Mammary epithelial cell (primary cell): ENCODE data around the gene DDX10.
"Not testable (repeated sequence)": the region's sequence is repeated elsewhere in the genome, so short reads cannot be mapped to it uniquely, and the experiment has no call there.

Experiments
- EZH2 ChIP-seq: IDR thresholded peaks from 2 replicates; pipeline ENCODE4 v1.6.1; 2012; ENCODE audit warnings: low read length, inconsistent platforms, borderline replicate concordance
- TF ChIP-seq, protein P1 (sequence below), 2 donors: IDR thresholded peaks in 1 of 2; conservative IDR thresholded peaks in 1 of 2; 2 replicates each; pipeline ENCODE4 v1.5.1; 2011 to 2012; ENCODE audit warnings: inconsistent platforms in 2 of 2, low read length in 2 of 2, mild to moderate bottlenecking in 2 of 2, control low read depth in 1 of 2, low read depth in 1 of 2; ENCODE audit not compliant: insufficient read depth in 1 of 2; ENCODE audit errors: extremely low read depth in 1 of 2

DNA sequence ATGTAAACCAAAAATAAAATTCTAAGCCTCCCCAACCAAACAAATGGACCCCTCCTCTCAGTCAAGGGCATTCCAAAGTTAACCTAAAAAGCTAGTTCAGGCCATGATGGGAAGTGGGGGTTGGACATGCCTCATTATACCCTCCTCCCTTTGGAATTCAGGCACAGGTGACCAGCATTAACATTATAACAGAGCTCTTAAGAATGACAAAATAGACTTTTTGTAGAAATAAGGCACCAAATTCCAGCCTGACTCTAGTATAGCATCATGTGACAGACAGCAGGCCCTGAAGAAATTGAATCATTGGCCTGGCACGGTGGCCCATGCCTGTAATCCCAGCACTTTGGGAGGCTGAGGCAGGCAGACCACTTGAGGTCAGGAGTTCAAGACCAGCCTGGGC lies 23.1 kb upstream of the DDX10 start:
- TF ChIP-seq, protein P1, sequence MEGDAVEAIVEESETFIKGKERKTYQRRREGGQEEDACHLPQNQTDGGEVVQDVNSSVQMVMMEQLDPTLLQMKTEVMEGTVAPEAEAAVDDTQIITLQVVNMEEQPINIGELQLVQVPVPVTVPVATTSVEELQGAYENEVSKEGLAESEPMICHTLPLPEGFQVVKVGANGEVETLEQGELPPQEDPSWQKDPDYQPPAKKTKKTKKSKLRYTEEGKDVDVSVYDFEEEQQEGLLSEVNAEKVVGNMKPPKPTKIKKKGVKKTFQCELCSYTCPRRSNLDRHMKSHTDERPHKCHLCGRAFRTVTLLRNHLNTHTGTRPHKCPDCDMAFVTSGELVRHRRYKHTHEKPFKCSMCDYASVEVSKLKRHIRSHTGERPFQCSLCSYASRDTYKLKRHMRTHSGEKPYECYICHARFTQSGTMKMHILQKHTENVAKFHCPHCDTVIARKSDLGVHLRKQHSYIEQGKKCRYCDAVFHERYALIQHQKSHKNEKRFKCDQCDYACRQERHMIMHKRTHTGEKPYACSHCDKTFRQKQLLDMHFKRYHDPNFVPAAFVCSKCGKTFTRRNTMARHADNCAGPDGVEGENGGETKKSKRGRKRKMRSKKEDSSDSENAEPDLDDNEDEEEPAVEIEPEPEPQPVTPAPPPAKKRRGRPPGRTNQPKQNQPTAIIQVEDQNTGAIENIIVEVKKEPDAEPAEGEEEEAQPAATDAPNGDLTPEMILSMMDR (conservative IDR thresholded peaks at IDR 0.05 in 1 of 2, IDR thresholded peaks at IDR 0.05 in 1 of 2; ENCODE audit: extremely low read depth in 1 of 2, insufficient read depth in 1 of 2, low read depth in 1 of 2, low read length in 2 of 2): not testable (repeated sequence)
- TF ChIP-seq EZH2: not testable (repeated sequence)
